Measurements from ENCODE around the gene SMIM8.

DNA sequence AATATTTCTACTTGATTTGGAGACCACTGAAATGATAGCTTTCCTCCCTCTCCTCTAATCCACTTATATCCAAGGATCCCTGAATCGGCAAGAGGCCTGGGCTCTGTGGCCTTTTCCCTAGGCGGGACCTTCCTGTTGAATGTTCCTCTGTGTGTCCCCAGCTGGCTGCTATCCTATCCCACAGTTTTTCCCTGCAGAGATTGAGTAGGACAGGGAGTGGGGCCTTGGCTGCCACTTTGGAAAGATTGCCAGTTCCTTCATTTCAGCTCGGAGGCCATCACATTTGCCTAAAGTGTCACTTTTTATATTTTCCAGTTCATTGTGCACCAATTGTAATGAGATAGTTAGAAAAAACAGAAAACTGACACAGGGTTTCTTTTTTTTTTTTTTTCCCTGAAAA lies 38.9 kb upstream of the SMIM8 start:
- TF ChIP-seq SRF (IDR thresholded peaks at IDR 0.05; ENCODE audit: low read depth in 2 of 2, low read length in 2 of 2) = no peak
- TF ChIP-seq RAD21 (IDR thresholded peaks at IDR 0.05; ENCODE audit: insufficient read depth, low read depth, low read length) = no peak
- TF ChIP-seq, protein P1, sequence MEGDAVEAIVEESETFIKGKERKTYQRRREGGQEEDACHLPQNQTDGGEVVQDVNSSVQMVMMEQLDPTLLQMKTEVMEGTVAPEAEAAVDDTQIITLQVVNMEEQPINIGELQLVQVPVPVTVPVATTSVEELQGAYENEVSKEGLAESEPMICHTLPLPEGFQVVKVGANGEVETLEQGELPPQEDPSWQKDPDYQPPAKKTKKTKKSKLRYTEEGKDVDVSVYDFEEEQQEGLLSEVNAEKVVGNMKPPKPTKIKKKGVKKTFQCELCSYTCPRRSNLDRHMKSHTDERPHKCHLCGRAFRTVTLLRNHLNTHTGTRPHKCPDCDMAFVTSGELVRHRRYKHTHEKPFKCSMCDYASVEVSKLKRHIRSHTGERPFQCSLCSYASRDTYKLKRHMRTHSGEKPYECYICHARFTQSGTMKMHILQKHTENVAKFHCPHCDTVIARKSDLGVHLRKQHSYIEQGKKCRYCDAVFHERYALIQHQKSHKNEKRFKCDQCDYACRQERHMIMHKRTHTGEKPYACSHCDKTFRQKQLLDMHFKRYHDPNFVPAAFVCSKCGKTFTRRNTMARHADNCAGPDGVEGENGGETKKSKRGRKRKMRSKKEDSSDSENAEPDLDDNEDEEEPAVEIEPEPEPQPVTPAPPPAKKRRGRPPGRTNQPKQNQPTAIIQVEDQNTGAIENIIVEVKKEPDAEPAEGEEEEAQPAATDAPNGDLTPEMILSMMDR (IDR thresholded peaks at IDR 0.05 in 2 of 3, conservative IDR thresholded peaks at IDR 0.05 in 1 of 3; ENCODE audit: control insufficient read depth in 2 of 3, extremely low read depth in 1 of 3, insufficient read depth in 1 of 3, low read depth in 3 of 3, low read length in 3 of 3) = no peak
- no peak for TF ChIP-seq BHLHE40 (IDR thresholded peaks at IDR 0.05; ENCODE audit: borderline replicate concordance in 1 of 2, low read depth in 2 of 2, low read length in 1 of 2)
- TF ChIP-seq CEBPB (IDR thresholded peaks at IDR 0.05; ENCODE audit: borderline replicate concordance in 1 of 2, low read depth in 2 of 2, low read length in 2 of 2) = no peak
- no peak for TF ChIP-seq IKZF1 (conservative IDR thresholded peaks at IDR 0.05)
- no peak for TF ChIP-seq EZH2 (IDR thresholded peaks at IDR 0.05; ENCODE audit: borderline replicate concordance, control insufficient read depth, low read depth, low read length)
- no peak for TF ChIP-seq JUNB (IDR thresholded peaks at IDR 0.05)
- TF ChIP-seq HDAC6 (IDR thresholded peaks at IDR 0.05; ENCODE audit: unreplicated experiment) = no peak
- TF ChIP-seq, protein P2, sequence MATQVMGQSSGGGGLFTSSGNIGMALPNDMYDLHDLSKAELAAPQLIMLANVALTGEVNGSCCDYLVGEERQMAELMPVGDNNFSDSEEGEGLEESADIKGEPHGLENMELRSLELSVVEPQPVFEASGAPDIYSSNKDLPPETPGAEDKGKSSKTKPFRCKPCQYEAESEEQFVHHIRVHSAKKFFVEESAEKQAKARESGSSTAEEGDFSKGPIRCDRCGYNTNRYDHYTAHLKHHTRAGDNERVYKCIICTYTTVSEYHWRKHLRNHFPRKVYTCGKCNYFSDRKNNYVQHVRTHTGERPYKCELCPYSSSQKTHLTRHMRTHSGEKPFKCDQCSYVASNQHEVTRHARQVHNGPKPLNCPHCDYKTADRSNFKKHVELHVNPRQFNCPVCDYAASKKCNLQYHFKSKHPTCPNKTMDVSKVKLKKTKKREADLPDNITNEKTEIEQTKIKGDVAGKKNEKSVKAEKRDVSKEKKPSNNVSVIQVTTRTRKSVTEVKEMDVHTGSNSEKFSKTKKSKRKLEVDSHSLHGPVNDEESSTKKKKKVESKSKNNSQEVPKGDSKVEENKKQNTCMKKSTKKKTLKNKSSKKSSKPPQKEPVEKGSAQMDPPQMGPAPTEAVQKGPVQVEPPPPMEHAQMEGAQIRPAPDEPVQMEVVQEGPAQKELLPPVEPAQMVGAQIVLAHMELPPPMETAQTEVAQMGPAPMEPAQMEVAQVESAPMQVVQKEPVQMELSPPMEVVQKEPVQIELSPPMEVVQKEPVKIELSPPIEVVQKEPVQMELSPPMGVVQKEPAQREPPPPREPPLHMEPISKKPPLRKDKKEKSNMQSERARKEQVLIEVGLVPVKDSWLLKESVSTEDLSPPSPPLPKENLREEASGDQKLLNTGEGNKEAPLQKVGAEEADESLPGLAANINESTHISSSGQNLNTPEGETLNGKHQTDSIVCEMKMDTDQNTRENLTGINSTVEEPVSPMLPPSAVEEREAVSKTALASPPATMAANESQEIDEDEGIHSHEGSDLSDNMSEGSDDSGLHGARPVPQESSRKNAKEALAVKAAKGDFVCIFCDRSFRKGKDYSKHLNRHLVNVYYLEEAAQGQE (IDR thresholded peaks at IDR 0.05; ENCODE audit: low read depth, low read length) = no peak

Data from GM12878 (cell line).